Activated CD8-positive, alpha-beta memory T cell treated with anti-CD3 and anti-CD28 coated beads, Interleukin-2, amount 50 U/mL, for 24 hours (primary cell): ENCODE results near the gene HPN.
"Not testable (repeated sequence)": the region's sequence is repeated elsewhere in the genome, so short reads cannot be mapped to it uniquely, and the experiment has no call there.

Source experiments
- DNase-seq: peaks from one replicate; pipeline ENCODE4 v3.0.0-alpha.2; 2020; ENCODE audit errors: extremely low read depth

Gene HPN

DNA sequence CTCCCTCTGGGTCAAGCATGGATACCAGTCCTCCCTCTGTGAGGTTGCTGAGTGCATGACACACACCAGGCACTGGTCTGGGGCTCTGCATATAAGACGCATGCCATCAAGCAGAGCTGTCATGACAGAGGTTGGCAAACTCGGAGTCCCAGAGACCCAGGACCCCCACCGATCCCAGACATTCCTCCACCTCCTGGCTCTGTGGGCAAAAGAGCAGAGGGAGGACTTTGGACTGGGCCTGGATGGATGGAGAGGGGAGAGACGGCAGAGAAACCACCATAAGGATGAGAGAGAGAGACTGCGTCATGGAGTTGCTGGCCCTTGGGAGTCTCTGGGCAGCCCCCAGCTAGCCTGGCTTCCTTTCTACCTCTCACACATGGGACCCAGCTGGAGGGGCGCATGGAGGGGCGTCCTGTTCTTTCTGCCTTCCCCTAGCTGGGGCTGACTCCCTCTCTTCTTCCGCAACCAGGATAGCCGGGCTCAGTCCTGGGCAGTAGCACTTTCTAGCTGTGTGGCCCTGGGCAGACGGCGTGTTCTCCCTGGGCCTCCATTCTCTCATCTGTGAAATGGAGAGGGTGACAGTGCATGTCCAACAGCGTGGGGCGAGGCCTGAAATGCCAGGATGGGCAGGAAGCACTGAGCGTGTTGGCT is 1.6 kb downstream of the HPN start:
- no peak for DNase-seq

DNA sequence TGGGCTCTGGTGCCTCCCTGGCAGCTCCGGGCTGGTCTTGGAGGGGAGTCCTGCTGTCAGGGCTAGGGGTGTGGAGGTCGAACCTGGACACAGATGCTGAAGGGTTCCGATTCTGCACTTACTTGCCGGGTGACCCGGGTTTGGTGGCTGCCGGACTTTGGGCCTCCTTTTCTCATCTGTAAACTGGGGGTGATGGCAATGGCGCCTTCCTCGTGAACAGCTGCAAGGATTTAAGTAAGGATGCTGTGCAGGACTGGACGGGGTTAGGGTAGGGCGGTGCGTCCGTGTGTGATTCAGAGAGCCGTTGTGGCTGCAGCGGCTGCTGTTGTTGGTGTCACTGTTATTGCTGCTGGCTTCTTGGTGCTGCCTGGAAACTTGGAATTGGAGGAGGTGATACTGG is 2.4 kb downstream of the HPN start:
- DNase-seq: no peak

DNA sequence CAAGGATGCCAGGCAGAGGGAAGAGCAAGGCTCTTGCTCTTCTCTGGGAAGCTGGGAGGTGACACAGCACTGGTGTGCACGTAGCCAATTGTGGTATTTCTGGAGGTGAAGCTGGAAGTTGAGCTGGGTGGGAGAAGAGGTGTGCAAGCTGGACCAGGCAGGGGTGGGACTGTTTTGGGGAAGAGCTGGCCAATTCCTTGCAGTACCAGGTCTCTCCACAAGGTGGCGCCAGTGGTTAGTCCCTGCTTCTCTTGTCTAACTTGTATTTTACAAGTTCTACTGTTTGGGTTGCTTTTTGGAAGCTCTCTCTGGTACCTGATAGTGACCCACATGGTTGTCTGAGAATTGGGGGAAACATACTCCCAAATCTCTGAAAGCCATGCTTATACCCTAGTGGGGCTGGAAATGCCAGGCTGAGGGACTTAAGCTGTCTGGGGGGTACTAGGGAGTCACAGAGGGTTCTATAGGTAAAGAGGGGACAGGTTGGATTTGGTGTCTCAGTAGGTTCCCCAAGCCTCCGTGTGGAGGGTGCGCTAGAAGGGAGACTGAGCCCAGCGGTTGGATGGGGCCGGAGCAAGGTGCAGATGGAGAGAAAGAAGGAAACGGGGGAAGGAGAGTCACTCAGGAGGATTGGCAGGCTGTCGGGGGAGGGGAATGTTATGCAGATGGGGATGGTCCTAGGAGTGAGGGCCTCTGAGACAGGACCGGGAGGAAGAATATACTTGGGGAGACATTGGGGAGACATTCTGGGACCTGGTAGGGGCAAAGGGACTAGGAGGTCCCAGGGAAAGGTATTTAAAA is 3.0 kb downstream of the HPN start:
- DNase-seq: peak; percentile 25

DNA sequence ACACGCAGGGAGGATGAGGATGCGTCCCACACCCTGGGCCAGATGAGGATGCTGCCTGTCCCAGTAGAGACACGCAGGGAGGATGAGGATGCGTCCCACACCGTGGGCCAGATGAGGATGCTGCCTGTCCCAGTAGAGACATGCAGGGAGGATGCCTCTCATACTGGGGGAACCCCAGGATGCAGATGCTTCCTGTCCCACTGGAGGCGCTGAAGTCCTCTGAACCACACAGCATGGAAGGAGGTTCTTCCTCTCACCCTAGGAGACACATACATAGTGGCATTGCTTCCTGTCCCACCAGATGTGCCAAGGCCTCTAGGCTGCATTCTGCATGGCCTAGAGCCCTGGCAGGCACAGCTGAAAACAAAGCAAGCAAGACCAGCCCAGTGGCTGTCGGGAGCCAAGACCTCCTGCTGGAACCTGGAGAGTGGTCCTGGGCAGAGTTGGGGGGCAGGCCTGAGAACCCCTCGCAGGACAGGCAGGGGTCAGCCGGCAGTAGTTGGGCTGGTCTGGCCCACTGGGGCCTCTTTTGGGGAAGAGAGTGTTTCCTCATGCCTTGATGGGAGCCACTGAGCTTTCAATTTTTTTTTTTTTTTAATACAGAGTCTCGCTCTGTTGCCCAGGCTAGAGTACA is 4.3 kb downstream of the HPN start:
- peak; percentile 8 for DNase-seq

DNA sequence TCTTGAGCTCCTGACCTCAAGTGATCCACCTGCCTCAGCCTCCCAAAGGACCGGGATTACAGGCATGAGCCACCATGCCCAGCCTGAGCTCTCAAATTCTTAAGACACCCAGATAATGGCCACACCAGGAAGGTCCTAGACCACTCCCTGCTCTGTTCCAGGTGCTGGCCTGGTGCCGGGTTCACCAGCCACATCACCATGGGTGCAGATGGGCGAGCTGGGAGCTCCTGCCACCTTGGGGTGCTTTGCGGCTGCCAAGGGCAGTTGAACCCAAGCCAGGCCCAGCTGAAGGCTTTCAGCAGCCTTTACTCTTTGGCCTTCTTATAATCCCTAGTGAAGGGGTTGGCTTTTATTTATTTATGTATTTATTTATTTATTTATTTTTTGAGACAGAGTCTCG is 4.9 kb downstream of the HPN start:
- no peak for DNase-seq

DNA sequence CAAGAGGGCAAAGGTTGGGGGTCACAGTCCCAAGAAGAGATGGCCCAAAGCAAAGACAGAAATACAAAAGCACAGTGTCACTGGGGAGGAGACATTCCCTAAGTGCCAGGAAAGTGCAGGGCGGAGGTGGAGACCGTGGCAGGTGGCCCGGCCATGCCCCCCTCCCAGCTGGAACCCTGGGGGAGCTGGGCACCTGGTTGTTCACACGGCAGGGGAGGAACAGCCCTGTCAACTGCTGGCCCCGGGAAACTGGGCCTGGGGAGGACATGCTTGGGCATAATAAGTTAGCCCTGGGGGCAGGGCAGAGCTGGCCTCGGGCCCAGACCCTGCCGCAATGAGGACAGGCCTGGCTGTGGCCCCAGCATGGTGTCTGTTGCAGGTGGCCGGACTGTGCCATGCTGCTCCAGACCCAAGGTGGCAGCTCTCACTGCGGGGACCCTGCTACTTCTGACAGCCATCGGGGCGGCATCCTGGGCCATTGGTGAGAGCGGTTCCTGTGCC is 7.4 kb downstream of the HPN start:
- DNase-seq: no peak

DNA sequence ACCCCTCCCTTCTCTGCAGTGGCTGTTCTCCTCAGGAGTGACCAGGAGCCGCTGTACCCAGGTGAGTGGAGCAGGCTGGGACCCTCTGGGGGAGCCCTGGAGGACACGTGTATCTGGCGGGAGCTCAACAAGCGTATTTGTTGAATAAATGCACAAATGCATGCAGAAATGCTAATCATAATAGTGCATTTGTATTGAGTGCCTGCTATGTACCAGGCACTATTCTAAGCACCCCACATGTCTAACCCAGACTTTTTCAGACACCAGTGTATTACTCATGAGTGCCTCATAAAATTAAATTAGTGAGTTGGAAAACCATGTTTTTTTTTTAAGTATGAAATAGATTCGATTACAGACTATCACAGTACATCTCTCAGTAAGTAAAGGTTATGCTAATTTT is 7.9 kb downstream of the HPN start:
- DNase-seq: no peak

DNA sequence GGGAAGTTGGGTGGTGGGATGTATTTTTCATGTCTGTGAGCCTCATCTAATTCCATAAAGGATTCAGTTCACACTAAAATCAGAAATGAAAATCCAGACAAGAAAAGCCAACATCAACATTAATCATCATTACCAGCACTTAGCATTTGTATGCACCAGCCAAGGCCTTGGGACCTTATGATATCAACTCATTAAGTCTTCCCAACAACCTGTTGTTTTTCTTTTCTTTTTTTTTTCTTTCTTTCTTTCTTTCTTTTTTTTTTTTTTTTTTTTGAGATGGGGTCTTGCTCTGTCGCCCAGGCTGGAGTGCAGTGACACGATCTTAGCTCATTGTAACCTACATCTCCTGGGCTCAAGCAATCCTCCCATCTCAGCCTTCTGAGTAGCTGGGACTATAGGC is 9.1 kb downstream of the HPN start:
- DNase-seq: not testable (repeated sequence)

DNA sequence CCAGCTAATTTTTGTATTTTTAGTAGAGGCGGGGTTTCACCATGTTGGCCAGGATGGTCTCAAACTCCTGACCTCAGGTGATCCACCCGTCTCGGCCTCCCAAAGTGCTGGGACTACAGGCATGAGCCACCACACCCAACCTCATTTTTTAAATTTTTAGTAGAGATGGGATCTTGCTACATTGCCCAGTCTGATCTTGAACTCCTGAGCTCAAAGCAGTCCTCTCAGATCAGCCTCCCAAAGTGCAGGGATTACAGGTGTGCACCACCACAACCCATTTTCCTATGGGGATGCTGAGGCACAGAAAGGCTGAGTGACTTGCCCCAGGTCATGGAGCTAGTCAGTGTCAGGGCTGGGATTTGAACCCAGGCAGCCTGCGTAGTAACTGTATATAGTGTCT is 9.7 kb downstream of the HPN start:
- not testable (repeated sequence) for DNase-seq

DNA sequence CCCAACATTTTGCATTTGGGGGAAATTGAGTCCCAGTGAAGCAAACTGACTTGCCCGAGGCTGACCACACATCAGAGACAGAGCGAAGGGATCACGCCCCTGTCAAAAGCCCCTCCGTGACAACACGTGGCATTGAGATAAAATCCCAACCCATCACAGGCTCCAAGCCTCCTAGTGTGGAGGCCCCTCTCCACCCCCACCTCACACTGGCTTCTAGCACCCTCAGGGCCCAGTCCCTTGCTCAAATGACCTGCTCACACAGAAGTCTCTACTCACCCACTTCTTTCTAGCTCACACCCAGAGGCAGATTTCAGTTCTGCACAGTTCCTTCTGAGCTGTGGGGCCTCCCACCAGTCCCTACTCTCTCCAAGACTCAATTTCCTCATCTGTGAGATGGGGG is 10.3 kb downstream of the HPN start:
- no peak for DNase-seq

DNA sequence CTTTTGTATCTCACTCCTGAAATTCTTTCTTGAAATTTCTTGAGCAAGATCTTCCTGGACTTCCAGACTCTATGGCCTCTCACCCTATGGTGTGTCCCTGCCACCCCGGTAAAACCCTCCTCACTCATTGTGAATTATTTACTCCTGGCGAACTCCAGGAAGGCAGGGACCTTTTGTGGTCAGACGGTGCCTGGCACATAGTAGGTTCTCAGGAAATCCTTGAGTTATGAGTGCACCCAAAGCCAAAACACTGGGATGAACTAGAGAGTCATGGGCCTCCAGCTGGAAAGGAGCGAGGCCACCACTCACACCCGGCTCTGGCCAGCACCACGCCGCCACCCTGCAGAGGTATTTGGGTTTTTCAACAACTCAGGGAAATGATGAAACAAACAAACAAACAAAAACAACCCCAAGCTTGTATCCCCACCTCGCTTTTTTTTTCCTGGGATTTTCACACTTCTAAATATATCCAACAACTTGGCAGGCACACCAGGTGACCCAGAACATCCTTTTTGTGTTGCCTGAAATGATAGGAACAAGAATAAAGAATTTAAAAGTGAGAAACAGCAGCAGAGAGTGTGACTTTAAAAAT is 11.2 kb downstream of the HPN start:
- no peak for DNase-seq

DNA sequence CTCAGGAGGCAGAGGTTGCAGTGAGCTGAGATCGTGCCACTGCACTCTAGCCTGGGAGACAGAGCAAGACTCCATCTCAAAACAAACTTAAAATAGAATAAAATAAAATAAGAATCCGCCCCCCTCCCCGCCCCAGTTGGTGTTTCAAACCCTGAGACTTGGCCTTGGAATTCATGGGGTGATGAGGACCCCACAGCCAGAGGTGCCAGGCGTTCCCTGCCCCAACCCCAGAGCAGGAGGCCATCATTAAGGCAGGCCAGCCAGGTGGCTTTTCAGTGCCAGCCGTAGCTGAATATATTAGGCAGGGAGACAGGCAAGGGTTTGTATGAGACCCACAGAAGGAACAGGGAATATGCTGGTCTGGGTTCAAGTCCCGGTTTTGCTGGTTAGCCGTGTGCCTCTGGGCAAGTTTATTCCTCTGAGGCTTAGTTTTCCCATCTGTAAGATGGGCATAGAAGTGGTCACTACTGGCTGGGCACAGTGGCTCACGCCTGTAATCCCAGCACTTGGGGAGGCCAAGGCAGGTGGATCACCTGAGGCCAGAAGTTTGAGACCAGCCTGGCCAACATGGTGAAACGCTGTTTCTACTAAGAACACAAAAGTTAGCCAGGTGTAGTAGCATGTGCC is 12.3 kb downstream of the HPN start:
- no peak for DNase-seq

DNA sequence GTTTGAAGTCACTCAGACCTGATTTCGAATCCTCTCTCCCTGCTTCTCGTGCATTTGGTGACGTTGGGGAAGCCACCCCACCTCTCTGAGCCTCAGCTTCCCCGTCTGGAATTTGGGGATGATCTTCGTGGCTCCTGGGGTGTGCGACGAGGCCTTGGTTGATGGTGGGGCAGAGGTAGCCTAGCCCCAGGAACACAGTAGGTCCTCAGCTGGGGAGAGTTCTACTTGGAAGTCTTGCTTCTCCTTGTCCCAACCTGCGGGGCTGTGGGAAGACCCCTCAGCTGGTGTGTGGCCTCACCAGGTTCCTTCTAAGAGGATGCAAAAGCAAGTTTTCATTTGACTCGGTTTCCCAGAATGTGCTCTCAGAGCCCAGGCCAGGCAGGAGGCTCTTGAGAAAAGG is 13.1 kb downstream of the HPN start:
- DNase-seq: no peak

DNA sequence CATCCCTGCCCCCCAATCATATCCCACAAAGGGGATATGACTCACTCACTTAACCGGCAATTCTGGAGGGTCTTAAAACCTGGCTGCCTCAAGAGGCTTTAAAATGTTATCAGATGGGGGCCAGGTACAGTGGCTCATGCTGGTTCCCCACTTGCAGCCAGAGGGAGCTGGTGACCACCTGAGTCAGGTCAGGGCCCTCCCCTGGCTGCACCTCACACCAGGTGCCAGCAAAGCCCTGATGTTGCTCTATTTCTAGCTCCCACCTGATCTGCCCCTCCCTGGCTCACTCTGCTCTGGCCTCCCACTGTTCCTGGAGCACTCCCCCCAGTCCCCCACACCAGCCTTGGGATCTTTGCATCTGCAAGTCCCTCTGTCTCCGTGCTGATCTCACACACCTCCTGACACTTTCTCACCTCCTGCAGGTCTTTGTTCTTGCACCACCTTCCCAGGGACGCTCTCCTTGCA is 14.2 kb downstream of the HPN start:
- no peak for DNase-seq

DNA sequence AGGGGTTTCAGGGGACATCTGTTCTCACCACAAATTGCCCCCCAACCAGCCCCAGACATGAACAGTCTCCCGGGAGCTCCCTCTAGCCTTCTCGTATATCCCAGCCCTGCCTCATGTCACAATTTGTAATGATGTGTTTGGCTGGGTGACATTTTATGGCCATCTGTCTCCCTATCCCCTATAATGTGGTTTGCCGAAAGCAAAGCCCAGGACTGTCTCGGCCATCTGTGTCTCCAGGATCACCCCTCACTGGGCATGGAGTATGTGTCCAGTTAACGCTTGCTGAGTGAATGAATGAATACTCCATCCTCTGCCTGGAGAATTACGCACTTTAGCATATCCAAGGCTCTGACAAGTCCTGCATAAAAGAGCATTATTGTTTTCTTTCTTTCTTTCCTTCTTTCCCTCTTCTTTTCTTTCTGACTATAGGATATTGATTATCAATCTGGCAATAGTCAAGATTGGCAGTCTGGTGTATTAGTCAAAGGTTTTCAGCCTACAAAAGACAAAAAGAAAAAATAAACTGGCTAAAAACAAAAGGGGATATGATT is 15.1 kb downstream of the HPN start:
- DNase-seq: no peak

DNA sequence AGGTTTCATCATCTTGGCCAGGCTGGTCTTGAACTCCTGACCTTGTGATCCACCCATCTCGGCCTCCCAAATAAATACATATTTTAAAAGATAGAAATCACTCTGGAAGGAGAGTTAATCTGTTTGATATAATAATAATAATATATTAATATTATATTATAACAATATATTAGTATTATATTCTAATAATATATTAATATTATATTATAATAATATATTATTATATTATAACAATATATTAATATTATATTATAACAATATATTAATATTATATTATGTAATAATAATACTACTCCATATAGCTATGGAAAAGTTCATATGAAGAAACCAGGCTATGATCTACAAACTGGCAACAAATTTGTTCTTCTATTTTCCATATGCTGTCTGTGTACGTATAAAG is 16.8 kb downstream of the HPN start:
- no peak for DNase-seq

DNA sequence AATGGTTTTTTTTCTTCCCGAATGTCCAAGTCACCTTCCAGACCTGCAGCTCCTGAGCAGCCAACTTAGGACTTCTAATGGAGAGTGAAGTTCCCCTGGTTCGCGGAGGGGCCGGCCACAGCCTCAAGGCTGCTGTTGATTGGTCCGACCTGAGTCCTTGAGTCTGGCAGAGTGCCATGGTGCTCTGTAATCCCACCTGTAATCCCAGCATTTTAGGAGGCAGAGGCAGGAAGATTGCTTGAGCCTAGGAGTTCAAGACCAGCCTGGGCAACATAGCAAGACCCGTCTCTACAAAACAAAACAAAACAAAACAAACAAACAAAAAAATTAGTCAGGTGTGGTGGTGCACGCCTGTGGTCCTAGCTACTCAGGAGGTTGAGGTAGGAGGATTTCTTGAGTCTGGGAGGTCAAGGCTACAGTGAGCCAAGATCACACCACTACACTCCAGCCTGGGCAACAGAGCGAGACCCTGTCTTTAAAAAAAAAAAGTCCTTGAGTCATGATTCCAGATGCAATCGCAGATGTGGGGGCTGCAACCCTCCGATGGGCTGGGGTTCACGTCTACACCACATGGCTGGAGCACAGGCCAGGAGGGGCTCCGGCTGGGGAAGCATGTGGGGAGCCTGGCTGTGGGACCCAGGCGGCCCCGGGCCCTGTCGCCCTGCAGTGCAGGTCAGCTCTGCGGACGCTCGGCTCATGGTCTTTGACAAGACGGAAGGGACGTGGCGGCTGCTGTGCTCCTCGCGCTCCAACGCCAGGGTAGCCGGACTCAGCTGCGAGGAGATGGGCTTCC is 17.7 kb downstream of the HPN start:
- no peak for DNase-seq

DNA sequence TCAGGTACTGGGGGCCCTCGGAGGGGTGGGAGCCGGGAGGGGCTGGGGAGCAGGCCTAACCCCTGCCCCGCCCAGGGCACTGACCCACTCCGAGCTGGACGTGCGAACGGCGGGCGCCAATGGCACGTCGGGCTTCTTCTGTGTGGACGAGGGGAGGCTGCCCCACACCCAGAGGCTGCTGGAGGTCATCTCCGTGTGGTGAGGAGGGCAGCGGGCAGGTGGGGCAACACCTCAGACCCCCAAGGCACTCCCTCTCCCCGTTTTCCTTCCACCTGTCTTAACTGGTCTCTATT is 18.2 kb downstream of the HPN start:
- no peak for DNase-seq

DNA sequence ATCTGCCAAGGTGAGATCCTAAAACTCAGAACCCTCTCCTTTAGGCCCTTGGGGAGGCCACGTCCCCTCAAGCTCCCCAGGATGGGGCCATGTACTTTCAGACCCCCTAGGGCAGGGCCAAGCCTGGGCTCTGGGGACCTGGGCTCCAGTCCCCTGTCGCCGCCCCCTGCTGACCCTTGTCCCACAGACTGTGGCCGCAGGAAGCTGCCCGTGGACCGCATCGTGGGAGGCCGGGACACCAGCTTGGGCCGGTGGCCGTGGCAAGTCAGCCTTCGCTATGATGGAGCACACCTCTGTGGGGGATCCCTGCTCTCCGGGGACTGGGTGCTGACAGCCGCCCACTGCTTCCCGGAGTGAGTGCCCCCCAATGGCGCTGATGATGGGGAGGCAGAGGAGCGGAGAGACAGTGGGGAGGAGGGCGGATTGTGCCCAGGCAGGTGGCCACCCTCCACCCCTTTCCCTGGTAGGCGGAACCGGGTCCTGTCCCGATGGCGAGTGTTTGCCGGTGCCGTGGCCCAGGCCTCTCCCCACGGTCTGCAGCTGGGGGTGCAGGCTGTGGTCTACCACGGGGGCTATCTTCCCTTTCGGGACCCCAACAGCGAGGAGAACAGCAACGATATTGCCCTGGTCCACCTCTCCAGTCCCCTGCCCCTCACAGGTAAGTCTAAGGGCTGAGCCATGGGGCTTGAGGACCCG is 18.8 kb downstream of the HPN start:
- no peak for DNase-seq

DNA sequence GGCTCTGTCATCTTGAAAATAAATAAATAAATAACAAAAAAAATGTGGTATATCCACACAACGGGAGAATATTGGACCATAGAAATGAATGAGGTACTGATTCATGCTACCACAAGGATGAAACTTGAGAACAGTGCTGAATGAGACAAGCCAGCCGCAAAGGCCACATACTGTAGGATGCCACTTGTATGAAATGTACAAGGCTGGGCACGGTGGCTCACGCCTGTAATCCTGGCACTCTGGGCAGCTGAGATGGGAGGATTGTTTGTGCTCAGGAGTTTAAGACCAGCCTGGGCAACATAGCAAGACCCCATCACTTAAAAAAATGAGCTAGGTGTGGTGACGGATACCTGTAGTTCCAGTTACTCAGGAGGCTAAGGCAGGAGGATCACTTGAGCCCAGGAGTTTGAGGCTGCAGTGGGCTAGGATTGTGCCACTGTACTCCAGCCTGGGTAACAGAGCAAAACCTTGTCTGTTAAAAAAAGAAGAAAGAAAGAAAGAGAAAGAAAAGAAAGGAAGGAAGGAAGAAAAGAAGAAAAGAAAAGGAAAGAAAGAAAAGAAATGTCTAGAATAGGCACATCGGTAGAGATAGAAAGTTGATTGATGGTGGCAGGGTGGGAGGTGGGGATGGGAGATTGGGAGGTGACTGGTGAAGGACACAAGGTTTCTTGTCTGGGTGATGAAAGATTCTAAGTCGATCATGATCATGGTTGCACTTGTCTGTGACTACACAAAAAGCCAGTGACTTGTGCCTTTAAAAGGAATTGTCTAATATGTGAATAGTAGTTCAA is 20.3 kb downstream of the HPN start:
- DNase-seq: no peak
